HepG2 (cell line): ENCODE measurements around the gene ZFR2. TPM values are rescaled to one million over a fixed set of nuclear protein-coding genes. Genes with fewer than 3 reads are reported as not detected.
A peak's percentile ranks its signal among the peaks of the same experiment; 100 is the strongest.

Source experiments
- ATAC-seq: fragments of 200-7000 bp; cut with Tn5 transposase; 3 replicates; pipeline ENCODE4 v1.9.1; 2020; ENCODE audit warnings: mild to moderate bottlenecking, moderate library complexity
- BruUV-seq: library from RNA; stranded (reverse); fragments of 400-500 nt; replicated peaks from 2 replicates; lab custom pipeline; 2021; lab: Mats Ljungman, UMichigan
- CTCF ChIA-PET: fragments of 300-600 bp; formaldehyde crosslinking; extraction: SDS; loops from one replicate; lab custom pipeline; 2021; ENCODE audit warnings: low total read pairs, inconsistent platforms, low intra/inter-chr PET ratio; lab: Yijun Ruan, JAX
- POLR2A ChIA-PET: fragments of 350-600 bp; sonication (Branson Sonifier 250); formaldehyde crosslinking; loops from one replicate; lab custom pipeline; 2020; ENCODE audit warnings: antibody characterized with exemption, inconsistent platforms; lab: Yijun Ruan, JAX
- DNase-seq: peaks from one replicate; pipeline ENCODE4 v3.0.0-alpha.2; 2015; ENCODE audit warnings: low spot score
- FAIRE-seq: peaks from 3 replicates; lab custom pipeline; 2011; peaks lifted over from hg19 to GRCh38; lab: Jason Lieb, UNC
- H2AFZ ChIP-seq: one replicate; pipeline ENCODE4 v1.6.1; 2011; ENCODE audit warnings: low read length, inconsistent platforms
- H3K27ac ChIP-seq: fragments of 300-600 bp; 3 replicates; pipeline ENCODE4 v1.8.0; 2011; ENCODE audit warnings: mixed run types, mild to moderate bottlenecking, mixed read lengths, low read length, inconsistent platforms; ENCODE audit not compliant: insufficient read depth; ENCODE audit errors: extremely low read length
- H3K27me3 ChIP-seq, 2 experiments: fragments of 200-600 bp in 1 of 2; 2 replicates in 1 of 2; 3 replicates in 1 of 2; pipeline versions ENCODE4 v1.6.0 to v1.8.0; 2011; ENCODE audit warnings: low read length in 2 of 2, mild to moderate bottlenecking in 2 of 2, moderate library complexity in 2 of 2, inconsistent platforms in 1 of 2; ENCODE audit not compliant: insufficient read depth in 2 of 2, control insufficient read depth in 1 of 2
- H3K36me3 ChIP-seq, 2 experiments: fragments of 200-600 bp in 1 of 2; replicated peaks in 1 of 2; 2 replicates in 1 of 2; 3 replicates in 1 of 2; pipeline versions ENCODE4 v1.5.1 to v1.8.0; 2011; ENCODE audit warnings: low read length in 2 of 2, inconsistent platforms in 1 of 2; ENCODE audit not compliant: insufficient read depth in 2 of 2, control insufficient read depth in 1 of 2
- H3K4me1 ChIP-seq: 2 replicates; pipeline ENCODE4 v1.5.1; 2012; ENCODE audit warnings: low read length, inconsistent platforms; ENCODE audit not compliant: insufficient read depth
- H3K4me2 ChIP-seq: 2 replicates; pipeline ENCODE4 v1.6.0; 2011; ENCODE audit warnings: low read depth, low read length, inconsistent platforms
- H3K4me3 ChIP-seq, 3 experiments: fragments of 200-600 bp in 1 of 3; sonication (generic), shearing (Covaris generic) in 1 of 3; replicated peaks in 1 of 3; 2 replicates each; pipeline ENCODE4 v1.5.1; 2011 to 2016; ENCODE audit warnings: low read length in 3 of 3, inconsistent platforms in 2 of 3, low read depth in 2 of 3, mild to moderate bottlenecking in 2 of 3, control low read depth in 1 of 3, mixed read lengths in 1 of 3; ENCODE audit not compliant: insufficient read depth in 1 of 3
- H3K79me2 ChIP-seq: one replicate; pipeline ENCODE4 v1.6.1; 2011; ENCODE audit warnings: low read length, inconsistent platforms; ENCODE audit not compliant: insufficient read depth
- H3K9ac ChIP-seq: 2 replicates; pipeline ENCODE4 v1.6.0; 2011; ENCODE audit warnings: mild to moderate bottlenecking, low read depth, low read length, inconsistent platforms; ENCODE audit not compliant: insufficient read depth
- H3K9me3 ChIP-seq: 2 replicates; pipeline ENCODE4 v1.5.1; 2012; ENCODE audit warnings: mild to moderate bottlenecking, low read length
- H4K20me1 ChIP-seq: 2 replicates; pipeline ENCODE4 v1.6.0; 2011; ENCODE audit warnings: inconsistent platforms, mild to moderate bottlenecking, low read length, moderate library complexity; ENCODE audit not compliant: insufficient read depth
- CENPBD1 ChIP-seq: sonication (generic); formaldehyde crosslinking; IDR thresholded peaks from 2 replicates; pipeline ENCODE4 v1.8.0; 2022; ENCODE audit warnings: missing genetic modification reagents, low read depth, mild to moderate bottlenecking, borderline replicate concordance
- ELF3 ChIP-seq: IDR thresholded peaks from 2 replicates; pipeline ENCODE4 v1.6.1; 2016; ENCODE audit warnings: missing genetic modification reagents, missing compliant biosample characterization
- SCMH1 ChIP-seq: sonication (generic); formaldehyde crosslinking; IDR thresholded peaks from 2 replicates; pipeline ENCODE4 v1.9.0; 2021; ENCODE audit warnings: missing genetic modification reagents, mild to moderate bottlenecking, borderline replicate concordance
- TERF1 ChIP-seq: sonication (generic); formaldehyde crosslinking; IDR thresholded peaks from 2 replicates; pipeline ENCODE4 v1.8.0; 2022; ENCODE audit warnings: mild to moderate bottlenecking, missing genetic modification reagents, moderate library complexity
- THAP9 ChIP-seq: sonication (generic); formaldehyde crosslinking; IDR thresholded peaks from 2 replicates; pipeline ENCODE4; 2020; ENCODE audit warnings: missing genetic modification reagents, mild to moderate bottlenecking, borderline replicate concordance
- TOPORS ChIP-seq: sonication (generic); formaldehyde crosslinking; IDR thresholded peaks from 2 replicates; pipeline ENCODE4 v1.8.0; 2023; ENCODE audit warnings: mild to moderate bottlenecking, missing genetic modification reagents
- TRIM24 ChIP-seq: sonication (generic); formaldehyde crosslinking; IDR thresholded peaks from 2 replicates; pipeline ENCODE4 v1.8.0; 2022; ENCODE audit warnings: mild to moderate bottlenecking, missing genetic modification reagents
- ZNF230 ChIP-seq: sonication (generic); formaldehyde crosslinking; IDR thresholded peaks from 2 replicates; pipeline ENCODE4 v1.4.0; 2020; ENCODE audit warnings: mild to moderate bottlenecking, missing genetic modification reagents
- ZNF652 ChIP-seq: IDR thresholded peaks from 2 replicates; pipeline ENCODE4 v1.6.1; 2016; ENCODE audit warnings: low read depth, borderline replicate concordance
- ZNF670 ChIP-seq: sonication (generic); formaldehyde crosslinking; IDR thresholded peaks from 2 replicates; pipeline ENCODE4 v1.8.0; 2022; ENCODE audit warnings: mild to moderate bottlenecking, missing genetic modification reagents, borderline replicate concordance
- ZNF879 ChIP-seq: sonication (generic); formaldehyde crosslinking; IDR thresholded peaks from 2 replicates; pipeline ENCODE4 v1.8.1; 2023; ENCODE audit warnings: missing genetic modification reagents
- WGBS: methylation state at CpG from one replicate; pipeline ENCODE4 v1.1.6; 2017; ENCODE audit warnings: low lambda C conversion rate; 5-methylcytosine and 5-hydroxymethylcytosine counted together
- in situ Hi-C: cut with HindIII; loops from 2 replicates; pipeline ENCODE4 v1.10.0; 2017; ENCODE audit warnings: low pct_unique_long_range_greater_than_20kb; ENCODE audit not compliant: extremely low pct_ligation_motif_present
- intact Hi-C: fragments of 100-400 bp; cut with micrococcal nuclease; formaldehyde crosslinking; loops from one replicate; pipeline ENCODE4 v1.10.0; 2022; ENCODE audit not compliant: unreplicated experiment
- polyA plus RNA-seq, 8 experiments: library from polyadenylated mRNA; depleted of rRNA in 3 of 8; stranded (reverse) in 7 of 8; unstranded in 1 of 8; fragments of >200 nt; fragmentation: Illumina TruSeq in 4 of 8; extraction: Trizol in 4 of 8; gene quantifications; 2 replicates each; pipeline versions ENCODE4 v1.2.1 to v1.2.3, GENCODE V29; 2011 to 2016; ENCODE audit warnings: low read depth in 4 of 8, missing spikeins in 1 of 8, mixed read lengths in 1 of 8; ENCODE audit not compliant: insufficient read depth in 1 of 8
- total RNA-seq, 5 experiments: library from RNA; depleted of rRNA; stranded (reverse); fragments of >200 nt; fragmentation: Illumina TruSeq; extraction: Trizol; gene quantifications; 2 replicates each; pipeline ENCODE4 v1.2.3, GENCODE V29; 2016; ENCODE audit warnings: low read depth in 1 of 5

Gene ZFR2
- total and polyA plus RNA-seq, 2 of the 13 experiments (the other 11 are each of a cell fraction or from before 2014, with no cell fraction given): 0.37 to 0.69 TPM

GRCh38 chr19:3788996-3789778, 79.7 kb downstream of the ZFR2 start (continued):
- TF ChIP-seq THAP9 (CRISPR knock-in tag): no peak
- no peak for TF ChIP-seq ELF3 (CRISPR knock-in tag)
- TF ChIP-seq CENPBD1 (CRISPR knock-in tag): no peak
- no peak for TF ChIP-seq SCMH1 (CRISPR knock-in tag)
- TF ChIP-seq ZNF879 (CRISPR knock-in tag): no peak

- BruUV-seq: no TSS peak
- no peak for FAIRE-seq
- WGBS: 80% methylated on average over 4 of the region's 101 CpGs
Observed at GRCh38 chr19:3785938-3786824, 82.7 kb downstream of the ZFR2 start, which contains the start of gene MATK. Gene MATK (minus strand): TSS chr19:3786381. CDS start chr19:3785135, 1,246 bp downstream.

More at GRCh38 chr19:3785938-3786824, 82.7 kb downstream of the ZFR2 start, which contains the start of gene MATK:
- ATAC-seq (no peak), DNase-seq (no peak)
- H3K79me2 ChIP-seq: no peaks in the 10 kb centered on the region
- no peak within 1 kb of the TSS for H2AFZ ChIP-seq
- no peak within 1 kb of the TSS for H3K9ac ChIP-seq
- ChIA-PET CTCF (no interaction called here), POLR2A (no interaction called here)
- in situ Hi-C loops (no loop called here), intact Hi-C loops (no loop called here)
- H3K9me3 ChIP-seq: peaks cover 13% of the 10 kb centered on the region
- TF ChIP-seq TERF1 (CRISPR knock-in tag) (no peak), TRIM24 (CRISPR knock-in tag) (no peak), ZNF652 (CRISPR knock-in tag) (no peak), TOPORS (CRISPR knock-in tag) (no peak), ZNF670 (CRISPR knock-in tag) (no peak), ZNF230 (CRISPR knock-in tag) (no peak)
- peak within 1 kb of the TSS in 1 of 3 experiments; percentile 28; a peak in 3 of 6 replicates for H3K4me3 ChIP-seq
- no peaks in the 10 kb centered on the region for H4K20me1 ChIP-seq
- no peak within 1 kb of the TSS for H3K4me2 ChIP-seq
- H3K27ac ChIP-seq: no peak within 1 kb of the TSS
- no peaks in the 10 kb centered on the region for H3K36me3 ChIP-seq
- peaks cover 12 to 35% of the 10 kb centered on the region in 2 experiments; a peak in 4 of 5 replicates for H3K27me3 ChIP-seq
- 0 out of 2 replicates have a peak, but pooled peaks cover 5% of the 10 kb centered on the region for H3K4me1 ChIP-seq
